ENCODE results near the gene OTOGL.
"Not testable (repeated sequence)": the region's sequence is repeated elsewhere in the genome, so short reads cannot be mapped to it uniquely, and the experiment has no call there.

Gene OTOGL

GRCh38 chr12:80068173-80068572 lies 31.2 kb upstream of the OTOGL start:
- ChIA-PET CTCF (no interaction called here), POLR2A (no interaction called here)

GRCh38 chr12:80083892-80084614 lies 15.3 kb upstream of the OTOGL start:
- H3K4me3 ChIP-seq (ENCODE audit: low read depth, low read length); H3K4me1 ChIP-seq (ENCODE audit: control insufficient read depth, insufficient read depth, low read length); H3K9me3 ChIP-seq (ENCODE audit: control insufficient read depth, insufficient read depth, low read depth, low read length); H3K36me3 ChIP-seq (ENCODE audit: control insufficient read depth in 2 of 2, insufficient read depth in 1 of 2, low read length in 2 of 2); POLR2A ChIA-PET; CTCF ChIA-PET; H3K27ac ChIP-seq (ENCODE audit: extremely low read depth, low read depth, low read length): not testable (repeated sequence)

More at GRCh38 chr12:80068173-80068572, 31.2 kb upstream of the OTOGL start:
- no peak for TF ChIP-seq HOXC10 (CRISPR knock-in tag; IDR thresholded peaks at IDR 0.05)
- Histone ChIP-seq H3K4me1 (ENCODE audit: control insufficient read depth, insufficient read depth, low read length) (no peaks in the 10 kb centered on the region), H3K27ac (ENCODE audit: extremely low read depth, low read depth, low read length) (no peak overlapping the region), H3K36me3 (ENCODE audit: control insufficient read depth in 2 of 2, insufficient read depth in 1 of 2, low read length in 2 of 2) (no peaks in the 10 kb centered on the region), H3K4me3 (ENCODE audit: low read depth, low read length) (no peak overlapping the region), H3K9me3 (ENCODE audit: control insufficient read depth, insufficient read depth, low read depth, low read length) (no peaks in the 10 kb centered on the region)

- POLR2A ChIA-PET = no interaction called here
- H3K4me3 ChIP-seq (ENCODE audit: low read depth, low read length) = no peak overlapping the region
- H3K36me3 ChIP-seq (ENCODE audit: control insufficient read depth in 2 of 2, insufficient read depth in 1 of 2, low read length in 2 of 2) = no peaks in the 10 kb centered on the region
- TF ChIP-seq ZNF664 (tag by site-specific recombination; IDR thresholded peaks at IDR 0.05) (no peak), ZNF830 (tag by site-specific recombination; IDR thresholded peaks at IDR 0.05; ENCODE audit: low read depth) (no peak), KLF8 (tag by site-specific recombination; IDR thresholded peaks at IDR 0.05) (no peak), REPIN1 (tag by site-specific recombination; IDR thresholded peaks at IDR 0.05; ENCODE audit: low read depth) (no peak), GLI4 (tag by site-specific recombination; IDR thresholded peaks at IDR 0.05) (no peak)
- H3K4me1 ChIP-seq (ENCODE audit: control insufficient read depth, insufficient read depth, low read length) = no peaks in the 10 kb centered on the region
- H3K27ac ChIP-seq (ENCODE audit: extremely low read depth, low read depth, low read length) = no peak overlapping the region
- CTCF ChIA-PET = no interaction called here
- H3K9me3 ChIP-seq (ENCODE audit: control insufficient read depth, insufficient read depth, low read depth, low read length) = no peaks in the 10 kb centered on the region
Measured at GRCh38 chr12:80086025-80086424, 13.3 kb upstream of the OTOGL start.

GRCh38 chr12:80087486-80088213 lies 11.7 kb upstream of the OTOGL start:
- no peak for TF ChIP-seq MYNN (tag by site-specific recombination; IDR thresholded peaks at IDR 0.05; ENCODE audit: borderline replicate concordance)
- TF ChIP-seq AEBP2 (tag by site-specific recombination; IDR thresholded peaks at IDR 0.05; ENCODE audit: borderline replicate concordance) = no peak
- no peak for TF ChIP-seq ZNF514 (tag by site-specific recombination; IDR thresholded peaks at IDR 0.05)
- no peak for TF ChIP-seq ZBTB20 (tag by site-specific recombination; IDR thresholded peaks at IDR 0.05)
- TF ChIP-seq ZNF274 (IDR thresholded peaks at IDR 0.05; ENCODE audit: low read length) = no peak
- no peak for TF ChIP-seq ZNF274 (tag by site-specific recombination; IDR thresholded peaks at IDR 0.05; ENCODE audit: borderline replicate concordance)
- TF ChIP-seq ZNF433 (tag by site-specific recombination; IDR thresholded peaks at IDR 0.05; ENCODE audit: low read depth) = no peak
- TF ChIP-seq ATF2 (tag by site-specific recombination; IDR thresholded peaks at IDR 0.05; ENCODE audit: low read depth) = no peak
- TF ChIP-seq SP2 (tag by site-specific recombination; IDR thresholded peaks at IDR 0.05) = no peak
- no peak overlapping the region for H3K27ac ChIP-seq (ENCODE audit: extremely low read depth, low read depth, low read length)
- H3K9me3 ChIP-seq (ENCODE audit: control insufficient read depth, insufficient read depth, low read depth, low read length) = no peaks in the 10 kb centered on the region
- H3K36me3 ChIP-seq (ENCODE audit: control insufficient read depth in 2 of 2, insufficient read depth in 1 of 2, low read length in 2 of 2) = no peaks in the 10 kb centered on the region
- POLR2A ChIA-PET = no interaction called here
- CTCF ChIA-PET = no interaction called here
- no peaks in the 10 kb centered on the region for H3K4me1 ChIP-seq (ENCODE audit: control insufficient read depth, insufficient read depth, low read length)
- no peak overlapping the region for H3K4me3 ChIP-seq (ENCODE audit: low read depth, low read length)
